GM18858 (cell line): ENCODE data around the gene MYO1D.

Source experiments
- ATAC-seq: cut with Tn5 transposase; IDR thresholded peaks from one replicate; pipeline ENCODE4 v1.9.1; 2021; ENCODE audit not compliant: unreplicated experiment

The MYO1D gene

GRCh38 chr17:32631341-32632096 is 245.4 kb downstream of the MYO1D start:
- no peak for ATAC-seq

- ATAC-seq = no peak
Measured at GRCh38 chr17:32629563-32630190, 247.2 kb downstream of the MYO1D start.

GRCh38 chr17:32628271-32629044 is 248.5 kb downstream of the MYO1D start:
- ATAC-seq = no peak

GRCh38 chr17:32627239-32627996 is 249.5 kb downstream of the MYO1D start:
- no peak for ATAC-seq

- no peak for ATAC-seq
Measured at GRCh38 chr17:32626379-32626791, 250.5 kb downstream of the MYO1D start.

GRCh38 chr17:32625971-32626370 is 251.0 kb downstream of the MYO1D start:
- ATAC-seq = no peak

- no peak for ATAC-seq
Measured at GRCh38 chr17:32623196-32623595, 253.7 kb downstream of the MYO1D start.

- no peak for ATAC-seq
Measured at GRCh38 chr17:32622540-32622939, 254.4 kb downstream of the MYO1D start.

- ATAC-seq = no peak
Measured at GRCh38 chr17:32621612-32622312, 255.2 kb downstream of the MYO1D start.

- ATAC-seq = no peak
Measured at GRCh38 chr17:32615326-32615725, 261.6 kb downstream of the MYO1D start.

GRCh38 chr17:32610943-32611342 is 266.0 kb downstream of the MYO1D start:
- ATAC-seq = no peak

GRCh38 chr17:32609884-32610650 is 266.9 kb downstream of the MYO1D start:
- ATAC-seq = no peak

- ATAC-seq = no peak
Measured at GRCh38 chr17:32609085-32609484, 267.8 kb downstream of the MYO1D start.

GRCh38 chr17:32608267-32608666 is 268.7 kb downstream of the MYO1D start:
- ATAC-seq = no peak

- ATAC-seq = no peak
Measured at GRCh38 chr17:32604966-32605365, 272.0 kb downstream of the MYO1D start.

- no peak for ATAC-seq
Measured at GRCh38 chr17:32602396-32602795, 274.5 kb downstream of the MYO1D start.

GRCh38 chr17:32601866-32602265 is 275.1 kb downstream of the MYO1D start:
- no peak for ATAC-seq

- ATAC-seq = peak; percentile 57
Measured at GRCh38 chr17:32596628-32597027, 280.3 kb downstream of the MYO1D start.

- ATAC-seq = no peak
Measured at GRCh38 chr17:32596206-32596605, 280.7 kb downstream of the MYO1D start.

GRCh38 chr17:32593003-32593402 is 283.9 kb downstream of the MYO1D start:
- no peak for ATAC-seq
